Choroid plexus epithelial cell (primary cell): ENCODE data around the gene ELFN1.

Source experiments
- DNase-seq: peaks from one replicate; pipeline ENCODE4 v3.0.0-alpha.2; 2010; ENCODE audit warnings: low read depth
- H3K4me3 ChIP-seq: 2 replicates; pipeline ENCODE4 v1.5.1; 2011; ENCODE audit warnings: low read depth, mild to moderate bottlenecking, control low read depth, low read length, moderate library complexity
- TF ChIP-seq, protein P1 (sequence below): conservative IDR thresholded peaks from 2 replicates; pipeline ENCODE4 v1.5.1; 2011; ENCODE audit warnings: low read depth, mild to moderate bottlenecking, control low read depth, inconsistent platforms, low read length, moderate library complexity

ELFN1 gene

DNA sequence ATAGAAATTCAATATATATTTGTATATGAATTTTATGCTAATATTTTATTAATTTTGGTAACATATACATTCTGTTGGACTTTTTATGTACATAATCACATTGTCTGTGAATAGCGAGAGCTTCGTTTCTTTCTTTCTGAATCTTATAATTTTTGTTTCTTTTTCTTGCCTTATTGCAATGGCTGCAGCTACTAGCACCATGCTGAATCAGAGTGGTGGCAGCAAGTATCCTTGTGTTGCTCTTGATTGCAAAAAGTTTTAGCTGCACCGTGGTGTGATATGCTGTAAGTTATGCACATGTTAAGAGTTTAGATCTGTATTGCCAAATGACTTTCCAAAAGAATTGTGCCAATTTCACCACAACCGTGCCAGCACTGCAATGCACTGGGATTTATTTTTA is 32.6 kb downstream of the ELFN1 start:
- DNase-seq: no peak
- no peak overlapping the region for H3K4me3 ChIP-seq
- TF ChIP-seq, protein P1, sequence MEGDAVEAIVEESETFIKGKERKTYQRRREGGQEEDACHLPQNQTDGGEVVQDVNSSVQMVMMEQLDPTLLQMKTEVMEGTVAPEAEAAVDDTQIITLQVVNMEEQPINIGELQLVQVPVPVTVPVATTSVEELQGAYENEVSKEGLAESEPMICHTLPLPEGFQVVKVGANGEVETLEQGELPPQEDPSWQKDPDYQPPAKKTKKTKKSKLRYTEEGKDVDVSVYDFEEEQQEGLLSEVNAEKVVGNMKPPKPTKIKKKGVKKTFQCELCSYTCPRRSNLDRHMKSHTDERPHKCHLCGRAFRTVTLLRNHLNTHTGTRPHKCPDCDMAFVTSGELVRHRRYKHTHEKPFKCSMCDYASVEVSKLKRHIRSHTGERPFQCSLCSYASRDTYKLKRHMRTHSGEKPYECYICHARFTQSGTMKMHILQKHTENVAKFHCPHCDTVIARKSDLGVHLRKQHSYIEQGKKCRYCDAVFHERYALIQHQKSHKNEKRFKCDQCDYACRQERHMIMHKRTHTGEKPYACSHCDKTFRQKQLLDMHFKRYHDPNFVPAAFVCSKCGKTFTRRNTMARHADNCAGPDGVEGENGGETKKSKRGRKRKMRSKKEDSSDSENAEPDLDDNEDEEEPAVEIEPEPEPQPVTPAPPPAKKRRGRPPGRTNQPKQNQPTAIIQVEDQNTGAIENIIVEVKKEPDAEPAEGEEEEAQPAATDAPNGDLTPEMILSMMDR: no peak

DNA sequence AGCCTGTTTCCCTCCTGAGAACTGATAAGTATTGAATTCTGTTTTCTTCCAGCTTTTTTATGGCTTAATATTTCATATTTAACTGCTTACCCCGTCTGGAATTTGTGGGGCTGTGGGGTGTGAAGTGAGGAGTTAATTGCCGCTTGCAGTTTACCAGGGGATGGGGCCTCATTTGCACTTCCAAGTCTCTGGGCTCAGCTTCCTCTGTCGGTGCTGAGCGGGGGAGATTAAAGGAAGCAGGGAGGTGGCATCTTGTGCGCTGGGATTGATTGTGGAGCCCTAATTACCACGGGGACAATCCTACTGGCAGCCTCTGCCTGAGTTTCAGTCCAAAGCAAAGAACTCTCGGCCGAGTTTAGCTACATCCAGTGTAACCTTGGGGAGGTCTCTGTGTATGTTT is 33.4 kb downstream of the ELFN1 start:
- TF ChIP-seq, protein P1: no peak
- no peak overlapping the region for H3K4me3 ChIP-seq
- DNase-seq: no peak

DNA sequence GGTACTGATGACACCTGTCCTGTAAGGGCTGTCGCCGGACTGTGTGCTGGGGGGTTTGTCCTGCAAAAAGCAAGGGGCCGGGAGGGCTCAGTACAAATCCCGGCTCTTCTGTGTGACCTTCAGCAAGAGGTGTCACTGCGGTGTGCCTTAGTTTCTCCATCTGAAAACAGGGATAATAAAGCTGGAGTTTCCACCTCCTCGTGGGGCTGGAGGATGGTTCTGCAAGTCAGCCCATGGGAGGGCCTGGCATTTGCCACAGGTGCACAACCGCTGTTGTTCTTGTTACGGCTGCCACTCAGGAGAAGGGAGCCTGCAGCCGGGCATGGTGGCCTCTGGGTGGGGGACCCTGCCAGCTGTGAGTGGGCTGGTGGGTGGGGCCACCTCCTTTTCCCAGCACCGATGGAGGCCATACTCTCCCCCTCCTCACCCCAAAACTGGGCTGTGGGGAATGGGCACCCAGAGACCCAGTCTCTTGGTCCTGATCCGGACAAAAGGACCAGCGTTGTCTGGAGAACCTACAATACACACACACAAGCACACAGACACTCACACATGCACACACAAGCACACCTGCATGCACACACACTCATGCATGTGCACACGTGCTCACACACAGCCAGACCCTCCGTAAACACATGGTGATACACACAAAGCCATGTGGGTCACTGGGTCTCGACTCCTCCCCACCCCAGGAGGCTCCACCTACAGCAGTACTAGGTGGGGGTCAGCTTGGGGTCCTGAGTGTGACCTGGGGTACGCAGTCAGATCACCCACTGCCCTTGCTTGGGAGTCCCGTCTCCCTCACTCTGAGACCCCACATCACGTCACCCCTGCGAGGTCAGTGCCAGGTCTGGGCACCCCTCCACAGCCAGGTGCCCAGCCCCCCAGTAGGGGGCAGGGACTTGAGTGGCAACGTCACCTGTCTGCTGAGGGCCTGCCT is 34.1 kb downstream of the ELFN1 start:
- TF ChIP-seq, protein P1: no peak

GRCh38 chr7:1704811-1705738 is 35.0 kb downstream of the ELFN1 start:
- no peak overlapping the region for H3K4me3 ChIP-seq
- no peak for DNase-seq
- TF ChIP-seq, protein P1: no peak

More for the DNA sequence above, 34.1 kb downstream of the ELFN1 start:
- H3K4me3 ChIP-seq: no peak overlapping the region
- DNase-seq: no peak

- H3K4me3 ChIP-seq: no peak overlapping the region
- TF ChIP-seq, protein P1: no peak
- no peak for DNase-seq
Measured at GRCh38 chr7:1705856-1706255, 35.8 kb downstream of the ELFN1 start.

DNA sequence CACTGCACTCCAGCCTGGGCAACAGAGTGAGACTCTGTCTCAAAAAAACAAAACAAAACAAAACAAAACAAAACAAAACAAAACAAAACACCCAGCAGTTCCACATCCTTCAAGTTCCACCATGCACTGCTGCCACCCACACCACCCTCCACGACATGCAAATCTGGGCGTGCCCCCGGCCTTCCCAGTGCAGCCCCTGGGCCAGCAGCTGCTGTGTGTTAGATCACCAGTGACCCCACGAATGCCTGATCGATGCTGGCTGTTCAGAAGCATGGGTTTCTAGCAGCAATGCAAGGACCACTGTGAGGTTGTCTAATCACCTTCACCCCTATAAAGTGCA is 36.3 kb downstream of the ELFN1 start:
- TF ChIP-seq, protein P1: no peak
- DNase-seq: no peak
- H3K4me3 ChIP-seq: no peak overlapping the region
